IPS DF 6.9 (cell line): ENCODE data around the gene VAMP8.
"Not testable (repeated sequence)": the region's sequence is repeated elsewhere in the genome, so short reads cannot be mapped to it uniquely, and the experiment has no call there.

Source experiments
- DNase-seq: peaks from one replicate; pipeline ENCODE4 v3.0.0-alpha.2; 2013; ENCODE audit warnings: low read depth, low spot score
- H3K27ac ChIP-seq: one replicate; pipeline ENCODE4 v1.5.1; 2013; ENCODE audit warnings: low read length, control low read depth
- H3K27me3 ChIP-seq: 2 replicates; pipeline ENCODE4 v1.6.1; 2013; ENCODE audit warnings: mild to moderate bottlenecking, low read length; ENCODE audit not compliant: control insufficient read depth, insufficient read depth
- H3K36me3 ChIP-seq: 2 replicates; pipeline ENCODE4 v1.6.1; 2013; ENCODE audit warnings: low read length; ENCODE audit not compliant: control insufficient read depth, insufficient read depth
- H3K4me1 ChIP-seq: 2 replicates; pipeline ENCODE4 v1.6.1; 2013; ENCODE audit warnings: low read length; ENCODE audit not compliant: control insufficient read depth, insufficient read depth
- H3K4me3 ChIP-seq: 2 replicates; pipeline ENCODE4 v1.5.1; 2013; ENCODE audit warnings: mild to moderate bottlenecking, low read length
- H3K9me3 ChIP-seq: 2 replicates; pipeline ENCODE4 v1.6.1; 2013; ENCODE audit warnings: low read length, inconsistent platforms; ENCODE audit not compliant: control insufficient read depth, insufficient read depth
- WGBS: extraction: QIAGEN DNeasy Blood & Tissue Kit; methylation state at CpG from one replicate; pipeline ENCODE4 v1.1.7; 2013; ENCODE audit warnings: mixed read lengths, missing lambda C conversion rate; ENCODE audit not compliant: insufficient read length, insufficient coverage; 5-methylcytosine and 5-hydroxymethylcytosine counted together

Gene VAMP8

DNA sequence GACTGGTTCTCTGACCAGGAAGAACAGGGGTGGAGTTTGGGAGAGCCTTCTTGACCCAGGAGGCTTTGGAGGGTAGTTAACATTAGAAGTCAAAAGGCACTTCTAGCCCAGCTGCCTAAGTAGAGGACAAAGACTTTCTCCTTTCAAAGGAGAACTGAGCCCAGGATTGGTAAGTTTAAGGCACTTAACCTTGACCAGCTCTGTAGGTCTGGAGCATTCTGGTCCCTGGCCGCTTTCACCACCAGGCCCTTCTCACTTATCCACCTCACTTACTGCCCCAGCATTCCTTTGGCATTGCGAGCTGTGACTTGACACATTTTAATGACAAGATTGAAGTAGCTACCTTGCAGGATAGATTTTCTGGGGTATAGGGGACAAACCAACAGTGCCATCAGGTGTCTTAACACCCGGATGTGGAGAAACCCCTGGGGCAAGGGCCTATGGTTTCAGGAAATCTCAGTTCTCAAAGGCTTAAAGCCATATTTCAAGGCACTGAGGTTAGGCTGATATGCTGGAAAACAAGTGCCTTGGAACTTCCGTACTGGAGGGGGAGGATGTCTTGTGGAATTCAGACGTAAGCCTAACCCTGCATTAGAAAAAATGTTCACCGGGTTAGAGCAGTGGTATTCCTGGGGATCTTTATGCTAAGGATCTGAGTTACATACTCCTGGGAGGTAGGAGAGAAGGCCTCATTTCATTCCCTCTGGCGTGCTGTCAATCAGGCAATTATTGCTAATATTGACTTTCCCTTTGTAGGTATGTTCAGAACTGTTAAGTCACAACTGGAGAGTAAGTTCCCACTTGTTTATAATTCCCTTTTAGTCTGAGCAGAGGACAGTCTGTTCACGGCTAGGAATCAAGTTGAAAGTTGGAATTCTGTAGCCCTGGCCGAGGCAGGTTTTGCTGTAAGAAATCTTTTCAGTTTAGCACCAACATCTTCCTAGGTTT, 30.2 kb downstream of the VAMP8 start:
- no CpG with 5 or more reads among the region's 9 CpGs for WGBS

DNA sequence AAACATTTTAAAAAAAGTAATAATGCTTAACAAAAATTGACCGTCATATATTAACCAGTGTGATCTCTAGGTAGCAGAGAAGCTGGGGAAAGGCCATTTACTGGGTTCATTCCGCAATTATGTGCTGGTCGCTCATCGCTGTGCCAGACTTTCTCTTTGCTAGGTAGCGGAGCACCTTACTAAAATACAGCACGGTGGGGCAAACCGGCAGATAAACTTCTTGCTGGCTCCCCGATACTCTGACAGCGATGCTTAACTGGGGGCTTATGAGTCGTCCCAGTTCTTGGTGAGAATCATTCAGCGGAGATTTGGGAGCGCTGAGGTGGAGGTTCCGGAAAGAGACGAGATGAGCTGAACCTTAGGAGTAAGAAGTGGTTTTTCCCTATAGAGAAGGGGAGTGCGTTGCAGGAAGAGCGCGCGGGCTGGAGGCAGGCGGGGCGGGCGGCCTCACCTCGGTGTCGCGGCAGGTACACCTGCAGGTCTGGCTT, 33.9 kb downstream of the VAMP8 start:
- Histone ChIP-seq H3K36me3 (peaks cover 5% of the 10 kb centered on the region; the same call in 1 of the 2 replicates), H3K4me3 (peak overlapping the region; percentile 88), H3K9me3 (no peaks in the 10 kb centered on the region), H3K27ac (no peak overlapping the region), H3K27me3 (no peaks in the 10 kb centered on the region), H3K4me1 (no peaks in the 10 kb centered on the region)
- no CpG with 5 or more reads among the region's 24 CpGs for WGBS
- DNase-seq = no peak

More for the DNA sequence above, 30.2 kb downstream of the VAMP8 start:
- DNase-seq = no peak
- Histone ChIP-seq H3K4me1 (no peaks in the 10 kb centered on the region), H3K4me3 (no peak overlapping the region), H3K9me3 (no peaks in the 10 kb centered on the region), H3K36me3 (peaks cover 5% of the 10 kb centered on the region; the same call in 1 of the 2 replicates), H3K27me3 (no peaks in the 10 kb centered on the region), H3K27ac (no peak overlapping the region)

DNA sequence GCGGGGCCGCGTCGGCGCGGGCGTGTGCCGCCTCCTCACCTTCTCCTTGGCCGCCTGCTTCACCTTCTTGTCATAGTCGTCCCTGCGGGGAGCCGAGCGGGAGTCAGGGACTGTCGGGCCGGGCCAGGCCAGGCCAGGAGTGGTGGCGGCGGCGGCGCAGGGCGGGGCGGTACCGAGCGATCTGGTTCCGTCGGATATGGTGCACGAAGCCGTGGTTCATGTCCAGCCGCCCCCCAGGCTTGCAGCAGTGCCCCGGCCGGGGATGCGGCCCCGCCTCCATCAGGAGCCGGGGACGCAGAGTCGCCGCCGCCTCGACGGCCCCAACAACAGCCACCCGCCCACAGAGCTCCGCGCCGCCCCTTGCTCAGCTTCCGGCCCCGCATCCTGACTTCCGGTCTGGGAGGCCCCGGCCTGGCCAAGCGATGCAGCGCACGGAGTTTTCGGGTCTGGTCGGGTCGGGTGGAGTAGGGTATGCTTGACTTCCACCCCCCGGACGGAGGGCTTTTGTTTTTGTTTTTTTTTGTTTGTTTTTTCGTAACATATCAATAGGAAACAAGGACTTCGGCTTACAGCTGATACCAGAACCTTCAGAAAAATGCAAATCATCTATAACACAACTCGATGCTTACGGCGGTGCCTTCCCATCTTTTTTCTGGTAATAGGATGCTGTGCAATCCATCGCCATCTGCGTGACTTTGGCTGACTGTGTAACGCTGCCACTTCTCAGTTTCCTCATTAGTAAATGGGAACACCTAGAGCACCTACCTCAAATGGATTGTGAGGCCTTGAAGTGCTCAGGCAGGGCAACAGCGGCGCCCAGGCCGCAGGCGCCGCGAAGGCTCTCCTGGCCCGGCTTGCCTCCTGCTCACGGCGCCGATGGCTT, 34.6 kb downstream of the VAMP8 start, which contains the start of gene C2orf68:
Gene C2orf68, minus strand, starts transcription at position 362 of the 883 bp plus-strand sequence. Its CDS starts 82 bp downstream, at position 280.
- no CpG with 5 or more reads among the region's 73 CpGs for WGBS
- H3K27me3 ChIP-seq = no peaks in the 10 kb centered on the region
- no peaks in the 10 kb centered on the region for H3K9me3 ChIP-seq
- peak within 1 kb of the TSS; percentile 88 for H3K4me3 ChIP-seq
- DNase-seq = peak; percentile 75
- H3K27ac ChIP-seq = no peak within 1 kb of the TSS
- H3K4me1 ChIP-seq = no peaks in the 10 kb centered on the region
- H3K36me3 ChIP-seq = peaks cover 5% of the 10 kb centered on the region; the same call in 1 of the 2 replicates

DNA sequence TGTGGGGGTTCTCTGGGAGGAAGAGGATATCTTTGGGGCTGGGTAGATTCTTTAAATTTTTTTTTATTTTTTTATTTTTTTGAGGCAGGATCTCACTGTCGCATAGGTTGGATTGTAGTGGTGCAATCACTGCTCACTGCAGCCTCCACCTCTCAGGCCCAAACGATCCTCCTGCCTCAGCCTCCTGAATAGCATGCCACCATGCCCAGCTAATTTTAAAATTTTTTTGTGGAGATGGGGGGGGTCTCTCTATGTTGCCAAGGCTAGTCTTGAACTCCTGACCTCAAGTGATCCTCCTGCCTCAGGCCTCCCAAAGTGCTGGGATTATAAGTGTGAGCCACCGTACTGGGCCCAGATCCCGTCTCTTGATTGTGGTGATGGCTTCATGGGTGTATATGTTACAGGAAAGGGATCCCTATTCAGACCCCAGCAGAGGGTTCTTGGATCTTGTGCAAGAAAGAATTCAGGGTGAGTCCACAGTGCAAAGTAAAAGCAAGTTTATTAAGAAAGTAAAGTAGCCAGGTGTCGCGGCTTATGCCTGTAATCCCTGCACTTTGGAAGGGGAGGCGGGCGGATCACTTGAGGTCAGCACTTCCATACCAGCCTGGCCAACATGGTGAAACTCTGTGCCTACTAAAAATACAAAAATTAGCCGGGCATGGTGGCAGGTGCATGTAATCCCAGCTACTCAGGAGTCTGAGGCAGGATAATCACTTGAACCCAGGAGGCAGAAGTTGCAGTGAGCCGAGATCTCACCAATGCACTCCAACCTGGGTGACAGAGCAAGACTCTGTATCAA, 36.5 kb downstream of the VAMP8 start:
- no peak overlapping the region for H3K27ac ChIP-seq
- no peak for DNase-seq
- no CpG with 5 or more reads among the region's 10 CpGs for WGBS
- no peaks in the 10 kb centered on the region for H3K4me1 ChIP-seq
- H3K27me3 ChIP-seq = no peaks in the 10 kb centered on the region
- H3K36me3 ChIP-seq = 0 out of 2 replicates have a peak, but pooled peaks cover 2% of the 10 kb centered on the region
- no peaks in the 10 kb centered on the region for H3K9me3 ChIP-seq
- H3K4me3 ChIP-seq = no peak overlapping the region

DNA sequence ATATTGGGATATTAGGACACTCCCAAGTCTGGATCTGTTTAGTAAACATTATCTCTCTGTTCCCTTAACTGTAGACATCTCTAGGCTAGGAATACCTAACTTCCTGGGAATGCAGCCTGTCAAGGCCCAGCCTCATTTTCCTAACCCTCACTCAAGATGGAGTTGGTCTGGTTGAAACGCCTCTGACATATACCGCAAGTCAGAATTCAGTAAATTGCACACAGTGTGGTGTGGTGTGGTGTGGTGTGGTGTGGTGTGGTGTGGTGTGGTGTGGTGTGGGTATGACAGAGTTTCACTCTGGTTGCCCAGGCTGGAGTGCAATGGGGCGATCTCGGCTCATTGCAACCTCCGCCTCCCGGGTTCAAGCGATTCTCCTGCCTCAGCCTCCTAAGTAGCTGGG, 37.4 kb downstream of the VAMP8 start:
- H3K4me3 ChIP-seq, H3K27me3 ChIP-seq, DNase-seq, H3K4me1 ChIP-seq, H3K27ac ChIP-seq, H3K36me3 ChIP-seq, H3K9me3 ChIP-seq: not testable (repeated sequence)
- no CpG with 5 or more reads among the region's 7 CpGs for WGBS

DNA sequence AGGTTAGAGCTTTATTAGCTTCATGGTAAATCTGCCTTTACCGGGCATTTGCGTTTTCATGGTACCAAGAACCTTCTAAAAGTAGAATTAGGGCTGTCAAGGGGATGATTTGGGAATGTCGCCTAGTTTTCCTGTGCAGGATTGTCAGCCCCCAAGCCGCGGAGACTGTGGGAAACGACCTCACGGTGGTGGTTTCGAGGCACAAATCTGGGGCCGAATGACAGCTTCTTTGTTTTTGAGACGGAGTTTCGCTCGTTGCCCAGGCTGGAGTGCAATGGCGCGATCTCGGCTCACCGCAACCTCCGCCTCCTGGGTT, 38.0 kb downstream of the VAMP8 start:
- Histone ChIP-seq H3K4me1 (no peaks in the 10 kb centered on the region), H3K27me3 (no peaks in the 10 kb centered on the region), H3K9me3 (no peaks in the 10 kb centered on the region), H3K36me3 (no peaks in the 10 kb centered on the region; the same call in 1 of the 2 replicates), H3K27ac (no peak overlapping the region), H3K4me3 (no peak overlapping the region)
- no peak for DNase-seq
- WGBS = no CpG with 5 or more reads among the region's 17 CpGs

DNA sequence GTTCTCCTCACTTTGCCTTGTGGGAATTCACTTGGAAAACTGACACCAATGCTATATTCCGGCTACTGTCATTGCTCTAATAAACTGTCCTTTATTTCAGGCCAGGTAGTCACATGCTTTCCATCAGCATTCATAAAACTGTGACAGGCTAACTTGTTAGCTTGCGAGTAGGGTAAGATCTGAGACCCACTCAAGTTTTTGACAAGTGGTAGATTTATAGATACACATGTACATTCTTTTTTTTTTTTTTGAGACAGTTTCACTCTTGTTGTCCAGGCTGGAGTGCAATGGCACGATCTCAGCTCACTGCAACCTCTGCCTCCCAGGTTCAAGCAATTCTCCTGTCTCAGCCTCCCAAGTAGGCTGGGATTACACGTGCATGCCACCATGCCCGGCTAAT, 40.3 kb downstream of the VAMP8 start:
- not testable (repeated sequence) for H3K27ac ChIP-seq, H3K36me3 ChIP-seq, H3K4me1 ChIP-seq, DNase-seq, H3K9me3 ChIP-seq, H3K27me3 ChIP-seq, H3K4me3 ChIP-seq
- no CpG with 5 or more reads among the region's 5 CpGs for WGBS

DNA sequence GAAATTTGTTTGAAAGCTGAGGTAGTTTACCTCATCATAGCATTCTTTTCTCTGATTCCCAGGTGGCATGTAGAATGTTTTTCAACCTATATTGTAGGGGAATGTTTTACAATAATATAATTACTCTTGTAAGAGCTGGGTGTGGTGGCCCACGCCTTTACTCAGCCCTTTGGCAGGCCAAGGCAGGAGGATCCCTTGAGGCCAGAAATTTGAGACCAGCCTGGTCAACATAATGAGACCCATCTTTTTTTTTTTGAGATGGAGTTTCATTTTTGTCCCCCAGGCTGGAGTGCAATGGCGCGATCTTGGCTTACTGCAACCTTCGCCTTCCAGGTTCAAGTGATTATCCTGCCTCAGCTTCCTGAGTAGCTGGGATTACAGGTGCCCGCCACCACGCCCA, 42.2 kb downstream of the VAMP8 start:
- no CpG with 5 or more reads among the region's 6 CpGs for WGBS
- Histone ChIP-seq H3K27me3 (no peaks in the 10 kb centered on the region), H3K4me3 (no peak overlapping the region), H3K27ac (no peak overlapping the region), H3K9me3 (no peaks in the 10 kb centered on the region), H3K4me1 (no peaks in the 10 kb centered on the region), H3K36me3 (peaks cover 10% of the 10 kb centered on the region; the same call in 1 of the 2 replicates)
- DNase-seq = no peak

DNA sequence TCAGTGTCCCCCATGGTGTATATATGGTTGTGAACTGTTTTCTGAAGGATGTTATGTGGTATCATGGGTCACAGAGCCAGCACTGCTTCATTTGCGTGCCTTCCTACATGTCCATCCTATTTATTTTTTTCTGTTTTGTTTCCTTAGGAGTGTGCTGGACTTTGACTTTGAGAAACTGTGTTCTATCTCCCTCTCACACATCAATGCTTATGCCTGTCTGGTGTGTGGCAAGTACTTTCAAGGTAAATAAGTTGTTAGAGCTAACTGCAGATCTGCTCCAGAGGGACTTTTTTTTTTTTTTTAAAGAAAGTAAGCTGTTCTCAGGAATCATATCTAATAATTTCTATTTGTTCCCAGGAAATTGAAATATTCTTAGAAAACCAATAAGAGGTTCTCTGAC, 44.0 kb downstream of the VAMP8 start:
- WGBS = no CpG with 5 or more reads among the region's 1 CpG
- Histone ChIP-seq H3K4me3 (no peak overlapping the region), H3K27me3 (no peaks in the 10 kb centered on the region), H3K36me3 (peaks cover 18% of the 10 kb centered on the region; the same call in 1 of the 2 replicates), H3K27ac (no peak overlapping the region), H3K4me1 (no peaks in the 10 kb centered on the region), H3K9me3 (no peaks in the 10 kb centered on the region; the same call in 1 of the 2 replicates)
- no peak for DNase-seq
